H9 (cell line): ENCODE results near the gene CNN3. TPM values are rescaled to one million over a fixed set of nuclear protein-coding genes. Genes with fewer than 3 reads are reported as not detected.

Source experiments
- DNase-seq: peaks from one replicate; pipeline ENCODE4 v3.0.0-alpha.2; 2017
- H2AFZ ChIP-seq: one replicate; pipeline ENCODE4 v1.6.1; 2013; ENCODE audit warnings: mild to moderate bottlenecking, low read length, control low read depth, moderate library complexity
- H2AK5ac ChIP-seq: 2 replicates; pipeline ENCODE4 v1.6.1; 2013; ENCODE audit warnings: low read length, control low read depth, mixed read lengths; ENCODE audit not compliant: insufficient read length
- H2BK120ac ChIP-seq: one replicate; pipeline ENCODE4 v1.6.1; 2013; ENCODE audit warnings: low read depth, mild to moderate bottlenecking, low read length, control low read depth, inconsistent platforms; ENCODE audit not compliant: poor library complexity, severe bottlenecking
- H2BK12ac ChIP-seq: 2 replicates; pipeline ENCODE4 v1.6.1; 2013; ENCODE audit warnings: low read length, control low read depth, mixed read lengths, low read depth; ENCODE audit not compliant: insufficient read length
- H2BK15ac ChIP-seq: 2 replicates; pipeline ENCODE4 v1.6.1; 2013; ENCODE audit warnings: low read depth, low read length, control low read depth
- H2BK20ac ChIP-seq: one replicate; pipeline ENCODE4 v1.6.1; 2013; ENCODE audit warnings: low read depth, mild to moderate bottlenecking, low read length, control low read depth, inconsistent platforms; ENCODE audit not compliant: poor library complexity, severe bottlenecking
- H2BK5ac ChIP-seq: 2 replicates; pipeline ENCODE4 v1.6.1; 2013; ENCODE audit warnings: low read length, control low read depth, mixed read lengths; ENCODE audit not compliant: insufficient read length
- H3K14ac ChIP-seq: 2 replicates; pipeline ENCODE4 v1.6.1; 2013; ENCODE audit warnings: low read length, control low read depth; ENCODE audit not compliant: insufficient read depth
- H3K18ac ChIP-seq: 2 replicates; pipeline ENCODE4 v1.6.1; 2013; ENCODE audit warnings: low read depth, mild to moderate bottlenecking, mixed read lengths, low read length, control low read depth; ENCODE audit not compliant: insufficient read length
- H3K23ac ChIP-seq: 2 replicates; pipeline ENCODE4 v1.6.1; 2013; ENCODE audit warnings: low read length, control low read depth, mixed read lengths, low read depth; ENCODE audit not compliant: insufficient read length
- H3K23me2 ChIP-seq: 2 replicates; pipeline ENCODE4 v1.6.1; 2013; ENCODE audit warnings: low read depth, mild to moderate bottlenecking, mixed read lengths, low read length, control low read depth; ENCODE audit not compliant: insufficient read length, poor library complexity, severe bottlenecking
- H3K27ac ChIP-seq: 2 replicates; pipeline ENCODE4 v1.5.1; 2013; ENCODE audit warnings: low read length, control low read depth, mixed read lengths, low read depth; ENCODE audit not compliant: insufficient read length
- H3K27me3 ChIP-seq: 2 replicates; pipeline ENCODE4 v1.6.1; 2013; ENCODE audit warnings: low read length, control low read depth, inconsistent platforms; ENCODE audit not compliant: insufficient read depth
- H3K4ac ChIP-seq: 2 replicates; pipeline ENCODE4 v1.6.1; 2013; ENCODE audit warnings: low read depth, mild to moderate bottlenecking, control low read depth, inconsistent platforms, low read length, moderate library complexity
- H3K4me1 ChIP-seq: 2 replicates; pipeline ENCODE4 v1.6.1; 2013; ENCODE audit warnings: low read length, control low read depth, inconsistent platforms; ENCODE audit not compliant: insufficient read depth
- H3K4me2 ChIP-seq: 2 replicates; pipeline ENCODE4 v1.6.1; 2013; ENCODE audit warnings: low read length, control low read depth, mixed read lengths; ENCODE audit not compliant: insufficient read length, insufficient read depth
- H3K56ac ChIP-seq: 2 replicates; pipeline ENCODE4 v1.6.1; 2013; ENCODE audit warnings: low read depth, mild to moderate bottlenecking, mixed read lengths, low read length, control low read depth; ENCODE audit not compliant: insufficient read length
- H3K79me1 ChIP-seq: 2 replicates; pipeline ENCODE4 v1.6.1; 2013; ENCODE audit warnings: low read depth, mild to moderate bottlenecking, moderate library complexity, low read length, control low read depth, inconsistent platforms; ENCODE audit not compliant: insufficient read depth, poor library complexity, severe bottlenecking
- H3K79me2 ChIP-seq: 2 replicates; pipeline ENCODE4 v1.6.1; 2013; ENCODE audit warnings: low read length, control low read depth, inconsistent platforms; ENCODE audit not compliant: insufficient read depth
- H3K9ac ChIP-seq: 2 replicates; pipeline ENCODE4 v1.6.1; 2013; ENCODE audit warnings: low read length, control low read depth, mixed read lengths; ENCODE audit not compliant: insufficient read length; ENCODE audit errors: extremely low read depth
- H3K9me3 ChIP-seq: one replicate; pipeline ENCODE4 v1.6.1; 2013; ENCODE audit warnings: low read depth, low read length, inconsistent platforms; ENCODE audit not compliant: control insufficient read depth
- H3T11ph ChIP-seq: one replicate; pipeline ENCODE4 v1.6.1; 2013; ENCODE audit warnings: mild to moderate bottlenecking, low read length, control low read depth, inconsistent platforms
- H4K20me1 ChIP-seq: one replicate; pipeline ENCODE4 v1.6.1; 2013; ENCODE audit not compliant: control insufficient read depth, insufficient read length, insufficient read depth
- H4K5ac ChIP-seq: 2 replicates; pipeline ENCODE4 v1.6.1; 2013; ENCODE audit warnings: low read depth, mild to moderate bottlenecking, mixed read lengths, low read length, control low read depth; ENCODE audit not compliant: insufficient read length
- H4K8ac ChIP-seq: replicated peaks from 2 replicates; pipeline ENCODE4 v1.6.1; 2013; ENCODE audit warnings: low read length, control low read depth, mixed read lengths, low read depth; ENCODE audit not compliant: insufficient read length
- H4K91ac ChIP-seq: 2 replicates; pipeline ENCODE4 v1.6.1; 2013; ENCODE audit warnings: low read depth, mild to moderate bottlenecking, moderate library complexity, mixed read lengths, low read length, control low read depth; ENCODE audit not compliant: insufficient read length
- H3K27ac Mint-ChIP-seq, 3 experiments: 2 replicates in 2 of 3; 3 replicates in 1 of 3; pipeline ENCODE4 v1.8.0; 2020 to 2021; ENCODE audit warnings: mixed read lengths in 3 of 3, mild to moderate bottlenecking in 1 of 3, moderate library complexity in 1 of 3
- H3K27me3 Mint-ChIP-seq: 2 replicates; pipeline ENCODE4 v1.8.0; 2021; ENCODE audit warnings: low read depth, mild to moderate bottlenecking, moderate library complexity, mixed read lengths
- H3K36me3 Mint-ChIP-seq, 3 experiments: 2 replicates in 2 of 3; 3 replicates in 1 of 3; pipeline ENCODE4 v1.8.0; 2020 to 2021; ENCODE audit warnings: low read depth in 3 of 3, mixed read lengths in 3 of 3; ENCODE audit not compliant: insufficient read depth in 1 of 3
- H3K4me1 Mint-ChIP-seq, 2 experiments: 2 replicates each; pipeline ENCODE4 v1.8.0; 2020; ENCODE audit warnings: mixed read lengths in 2 of 2
- H3K4me3 Mint-ChIP-seq, 2 experiments: 2 replicates in 1 of 2; 3 replicates in 1 of 2; pipeline ENCODE4 v1.8.0; 2020 to 2021; ENCODE audit warnings: mild to moderate bottlenecking in 2 of 2, mixed read lengths in 2 of 2, moderate library complexity in 1 of 2
- H3K9me3 Mint-ChIP-seq, 2 experiments: 2 replicates in 1 of 2; 3 replicates in 1 of 2; pipeline ENCODE4 v1.8.0; 2020; ENCODE audit warnings: mild to moderate bottlenecking in 2 of 2, mixed read lengths in 2 of 2, moderate library complexity in 1 of 2
- CTCF ChIP-seq: fragments of 200-600 bp; sonication (generic); conservative IDR thresholded peaks from 3 replicates; pipeline ENCODE4 v1.8.0; 2021; ENCODE audit warnings: antibody characterized with exemption, mild to moderate bottlenecking
- WGBS: extraction: QIAGEN DNeasy Blood & Tissue Kit; methylation state at CpG from one replicate; pipeline ENCODE4 v1.1.7; 2013; ENCODE audit warnings: missing lambda C conversion rate, low lambda C conversion rate, mixed read lengths; ENCODE audit not compliant: insufficient read length; ENCODE audit errors: extremely low coverage; 5-methylcytosine and 5-hydroxymethylcytosine counted together
- total RNA-seq: library from RNA; stranded (reverse); gene quantifications from 2 replicates; pipeline ENCODE4 v1.2.1, GENCODE V29; 2021

The CNN3 gene
- total RNA-seq, 1 experiment from 2014 or later = 279 TPM

- no peak overlapping the region for H3K4me2 ChIP-seq
- H3K27me3 Mint-ChIP-seq = no peaks in the 10 kb centered on the region
Measured at GRCh38 chr1:94949681-94950661, 23.1 kb upstream of the CNN3 start.

More at GRCh38 chr1:94949681-94950661, 23.1 kb upstream of the CNN3 start:
- no peak for TF ChIP-seq CTCF
- H3K27me3 ChIP-seq = no peaks in the 10 kb centered on the region
- Mint-ChIP-seq H3K9me3 (no peaks in the 10 kb centered on the region), H3K4me1 (peaks cover 12 to 13% of the 10 kb centered on the region in 2 experiments), H3K36me3 (peaks cover 0 to 4% (median 0%) of the 10 kb centered on the region in 3 experiments; a peak in 1 of 7 replicates), H3K4me3 (no peak overlapping the region), H3K27ac (no peak overlapping the region)
- H3K18ac ChIP-seq = no peak overlapping the region
- no peak for DNase-seq
- no peaks in the 10 kb centered on the region for H3K79me1 ChIP-seq
- no peak overlapping the region for H2BK15ac ChIP-seq
- H2BK120ac ChIP-seq = no peak overlapping the region
- no peak overlapping the region for H2BK5ac ChIP-seq
- no peak overlapping the region for H4K8ac ChIP-seq
- no peak overlapping the region for H2AFZ ChIP-seq
- no peaks in the 10 kb centered on the region for H3K23me2 ChIP-seq
- no peak overlapping the region for H2BK12ac ChIP-seq
- H3K14ac ChIP-seq = no peak overlapping the region
- H2AK5ac ChIP-seq = no peak overlapping the region
- H3K27ac ChIP-seq = no peak overlapping the region
- no peak overlapping the region for H4K5ac ChIP-seq
- H4K91ac ChIP-seq = no peak overlapping the region
- no peak overlapping the region for H3K56ac ChIP-seq
- no peak overlapping the region for H3K23ac ChIP-seq
- H3T11ph ChIP-seq = no peak overlapping the region
- H4K20me1 ChIP-seq = no peaks in the 10 kb centered on the region
- no peak overlapping the region for H3K4ac ChIP-seq
- WGBS = no CpG with 5 or more reads among the region's 4 CpGs
- H3K9me3 ChIP-seq = no peaks in the 10 kb centered on the region
- H3K4me1 ChIP-seq = peaks cover 3% of the 10 kb centered on the region; the same call in 1 of the 2 replicates
- no peak overlapping the region for H2BK20ac ChIP-seq
- H3K9ac ChIP-seq = no peak overlapping the region
- no peaks in the 10 kb centered on the region for H3K79me2 ChIP-seq
